Measurements from ENCODE around the gene PRICKLE3. TPM values are rescaled to one million over a fixed set of nuclear protein-coding genes. Genes with fewer than 3 reads are reported as not detected.
"Not testable (repeated sequence)": the region's sequence is repeated elsewhere in the genome, so short reads cannot be mapped to it uniquely, and the experiment has no call there.

PRICKLE3 gene
- total RNA-seq, 1 experiment from 2014 or later: 18.4 TPM

GRCh38 chrX:49137492-49137891 is 48.7 kb downstream of the PRICKLE3 start:
- in situ Hi-C loops (cut with HindIII; ENCODE audit: low sequenced_read_pairs): no loop called here
- no peak for DNase-seq (ENCODE audit: low spot score)

GRCh38 chrX:49133759-49134158 is 52.4 kb downstream of the PRICKLE3 start:
- in situ Hi-C loops (cut with HindIII; ENCODE audit: low sequenced_read_pairs): no loop called here
- DNase-seq (ENCODE audit: low spot score): no peak

- in situ Hi-C loops (cut with HindIII; ENCODE audit: low sequenced_read_pairs); DNase-seq (ENCODE audit: low spot score): not testable (repeated sequence)
Measured at GRCh38 chrX:49132275-49132674, 53.9 kb downstream of the PRICKLE3 start.

- in situ Hi-C loops (cut with HindIII; ENCODE audit: low sequenced_read_pairs): no loop called here
- DNase-seq (ENCODE audit: low spot score): no peak
Measured at GRCh38 chrX:49129427-49129826, 56.7 kb downstream of the PRICKLE3 start.

- in situ Hi-C loops (cut with HindIII; ENCODE audit: low sequenced_read_pairs); DNase-seq (ENCODE audit: low spot score): not testable (repeated sequence)
Measured at GRCh38 chrX:49127742-49128258, 58.4 kb downstream of the PRICKLE3 start.

Other genes with a start within 250 kb of the PRICKLE3 start
- 70.5 and 75.2 TPM in 2 replicates for gene OTUD5, start 228.8 kb downstream of the PRICKLE3 start, total RNA-seq (2014; rRNA removed; shearing (Covaris generic))
- 0.37 and 0.44 TPM in 2 replicates for gene KCND1, start 214.5 kb downstream of the PRICKLE3 start, total RNA-seq (2014; rRNA removed; shearing (Covaris generic))
- 19.1 and 22.9 TPM in 2 replicates for gene GRIPAP1, start 184.1 kb downstream of the PRICKLE3 start, total RNA-seq (2014; rRNA removed; shearing (Covaris generic))
- 27.3 and 50.0 TPM in 2 replicates for gene TFE3, start 143.0 kb downstream of the PRICKLE3 start, total RNA-seq (2014; rRNA removed; shearing (Covaris generic))
- gene CCDC120, start 127.4 kb downstream of the PRICKLE3 start, total RNA-seq (2014; rRNA removed; shearing (Covaris generic)): 0.12 and 0.98 TPM in 2 replicates
- 4.6 and 10.8 TPM in 2 replicates for gene PRAF2, start 112.4 kb downstream of the PRICKLE3 start, total RNA-seq (2014; rRNA removed; shearing (Covaris generic))
- 18.6 and 36.0 TPM in 2 replicates for gene WDR45, start 106.5 kb downstream of the PRICKLE3 start, total RNA-seq (2014; rRNA removed; shearing (Covaris generic))
- 27.2 and 28.2 TPM in 2 replicates for gene GPKOW, start 62.6 kb downstream of the PRICKLE3 start, total RNA-seq (2014; rRNA removed; shearing (Covaris generic))
- gene MAGIX, start 23.6 kb downstream of the PRICKLE3 start, total RNA-seq (2014; rRNA removed; shearing (Covaris generic)): 2.7 and 14.2 TPM in 2 replicates
- gene PLP2, start 14.5 kb downstream of the PRICKLE3 start, total RNA-seq (2014; rRNA removed; shearing (Covaris generic)): 26.8 and 32.4 TPM in 2 replicates
- gene SYP, start 13.8 kb upstream of the PRICKLE3 start, total RNA-seq (2014; rRNA removed; shearing (Covaris generic)): 8.7 and 13.8 TPM in 2 replicates
- not detected in 2 replicates for gene CACNA1F, start 47.0 kb upstream of the PRICKLE3 start, total RNA-seq (2014; rRNA removed; shearing (Covaris generic))
- gene CCDC22, start 49.1 kb upstream of the PRICKLE3 start, total RNA-seq (2014; rRNA removed; shearing (Covaris generic)): 24.2 and 32.0 TPM in 2 replicates
- gene FOXP3, start 78.3 kb upstream of the PRICKLE3 start, total RNA-seq (2014; rRNA removed; shearing (Covaris generic)): not detected in 2 replicates
- gene PPP1R3F, start 83.4 kb upstream of the PRICKLE3 start, total RNA-seq (2014; rRNA removed; shearing (Covaris generic)): 2.0 and 2.5 TPM in 2 replicates
- not detected in 2 replicates for gene GAGE10, start 117.3 kb upstream of the PRICKLE3 start, total RNA-seq (2014; rRNA removed; shearing (Covaris generic))
- gene GAGE12J, start 135.7 kb upstream of the PRICKLE3 start, total RNA-seq (2014; rRNA removed; shearing (Covaris generic)): not detected in 2 replicates
- not detected in 2 replicates for gene GAGE13, start 145.2 kb upstream of the PRICKLE3 start, total RNA-seq (2014; rRNA removed; shearing (Covaris generic))

Data from G401 (cell line).